GM18508 (cell line): ENCODE results near the gene PTCHD4.

ENCODE experiments used
- ATAC-seq: cut with Tn5 transposase; IDR thresholded peaks from one replicate; pipeline ENCODE4 v1.9.1; 2021; ENCODE audit warnings: moderate number of reproducible peaks; ENCODE audit not compliant: insufficient read depth, unreplicated experiment

The PTCHD4 gene

DNA sequence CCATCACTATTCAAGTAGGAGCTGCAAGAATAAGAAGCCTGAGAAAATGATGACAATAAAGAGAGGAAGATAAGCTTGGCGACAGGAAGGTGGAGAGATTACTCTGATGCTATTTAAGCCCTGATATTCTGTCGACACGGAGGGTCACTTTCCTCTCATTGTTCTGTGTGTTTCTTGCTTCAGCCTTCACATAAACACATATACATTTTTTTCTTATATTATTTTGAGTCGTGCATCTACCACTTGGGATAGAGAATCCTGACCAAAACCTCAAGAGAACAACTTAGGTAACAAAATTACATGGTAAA is 10.5 kb downstream of the PTCHD4 start:
- ATAC-seq: no peak

DNA sequence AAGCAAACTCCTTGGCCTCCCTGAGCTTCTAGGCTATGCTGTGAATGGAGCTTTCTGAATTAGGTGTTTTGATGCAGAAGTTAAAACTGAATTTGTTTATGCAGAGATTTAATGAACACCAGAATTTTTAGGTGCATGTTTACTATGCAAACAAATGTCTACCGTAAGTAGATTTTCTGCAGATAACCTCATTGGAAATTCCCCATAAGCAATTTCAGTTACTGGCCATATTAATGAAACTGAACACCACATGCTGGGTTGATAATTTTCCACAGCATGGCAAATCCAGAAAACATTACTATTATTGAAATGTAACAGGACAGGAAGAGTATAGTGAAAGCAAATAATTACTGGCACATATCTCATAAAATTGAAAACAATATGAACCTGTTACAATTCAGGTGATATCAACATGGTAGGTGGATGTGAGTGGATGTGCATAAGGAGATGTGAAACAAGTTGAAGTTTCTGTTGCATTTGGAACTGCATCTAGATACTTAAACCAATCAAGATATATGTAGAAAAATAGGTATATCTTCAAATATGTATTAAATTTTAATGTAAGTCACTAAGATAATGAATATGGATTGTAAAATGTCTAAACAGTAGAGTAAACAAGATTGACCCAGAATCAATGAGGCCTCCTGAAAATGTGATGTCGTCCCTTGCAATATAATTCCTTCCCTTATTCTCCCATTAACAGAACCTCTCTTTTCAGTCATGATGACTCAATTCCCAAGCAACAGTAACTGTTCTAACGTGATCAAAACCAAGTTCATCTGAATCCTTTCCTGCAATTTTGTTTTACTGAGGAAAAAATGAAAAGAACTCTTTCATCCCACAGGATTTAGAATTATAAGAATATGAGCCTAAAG is 11.0 kb downstream of the PTCHD4 start:
- no peak for ATAC-seq

GRCh38 chr6:48098923-48099322 is 12.1 kb downstream of the PTCHD4 start:
- ATAC-seq: no peak

GRCh38 chr6:48092550-48093217 is 18.3 kb downstream of the PTCHD4 start:
- no peak for ATAC-seq

- ATAC-seq: no peak
Observed at GRCh38 chr6:48090546-48090945, 20.5 kb downstream of the PTCHD4 start.

DNA sequence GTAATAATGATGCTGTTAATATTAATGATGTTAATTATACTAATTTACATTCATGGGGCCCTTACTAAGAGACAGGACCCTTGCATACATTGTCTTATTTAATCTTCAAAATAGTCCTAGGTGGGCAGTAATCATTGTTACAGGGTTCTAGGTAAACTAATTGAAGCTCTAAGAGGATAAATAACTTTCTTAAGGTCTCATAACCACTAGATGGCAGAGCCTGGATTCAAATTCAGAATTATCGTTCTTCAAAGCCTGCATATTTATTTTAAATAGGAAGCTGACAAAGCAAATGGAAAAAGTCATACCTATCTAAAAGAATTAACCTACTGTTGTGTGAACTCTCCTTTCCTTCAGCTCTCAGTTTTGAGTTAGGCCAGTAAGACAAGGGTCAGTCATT is 23.5 kb downstream of the PTCHD4 start:
- no peak for ATAC-seq

DNA sequence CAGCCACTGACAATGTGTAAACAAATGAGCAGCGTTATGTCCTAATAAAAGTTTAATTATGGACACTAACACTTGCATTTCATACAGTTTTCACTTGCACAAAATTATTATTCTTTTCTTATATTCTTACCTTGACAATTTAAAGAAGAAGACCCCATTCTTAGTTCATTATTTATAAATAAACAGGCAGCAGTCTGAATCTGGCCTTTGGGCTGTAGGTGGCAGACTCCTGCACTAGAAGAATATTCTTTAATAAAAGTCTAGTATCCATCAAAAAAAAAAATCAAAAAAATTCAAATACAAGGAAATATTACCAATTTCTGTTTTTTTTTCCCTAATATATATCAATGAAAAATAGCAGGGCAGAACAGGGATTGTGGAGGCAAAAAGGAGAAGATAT is 24.8 kb downstream of the PTCHD4 start:
- no peak for ATAC-seq

DNA sequence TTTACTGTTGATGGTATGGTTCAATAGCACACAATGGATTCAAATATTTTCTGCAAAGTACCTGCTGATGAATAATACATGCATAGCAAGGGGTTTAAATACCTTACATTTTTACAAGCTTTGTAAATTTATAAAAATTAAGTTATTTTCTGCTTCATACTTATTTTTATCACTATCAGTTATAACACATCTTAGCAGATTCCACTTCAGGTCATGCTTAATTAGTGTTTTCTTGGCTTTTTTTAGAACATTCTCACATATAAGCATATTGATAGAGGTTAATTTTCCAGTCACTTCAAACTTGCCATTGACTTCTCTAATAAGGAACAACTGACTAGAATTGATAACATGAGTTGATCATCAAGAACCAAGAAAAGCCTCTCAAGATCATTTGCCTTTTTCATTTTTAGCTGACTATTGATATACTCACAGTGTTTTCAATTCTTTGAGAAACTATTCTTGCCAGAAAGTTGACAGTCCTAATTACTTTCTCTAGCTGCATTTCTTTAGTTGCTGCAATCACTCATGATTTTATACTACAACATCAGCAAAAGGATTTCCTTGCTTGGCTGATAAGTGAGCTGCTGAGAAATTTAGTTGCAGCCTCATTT is 25.8 kb downstream of the PTCHD4 start:
- no peak for ATAC-seq

GRCh38 chr6:48084201-48084600 is 26.8 kb downstream of the PTCHD4 start:
- ATAC-seq: no peak

DNA sequence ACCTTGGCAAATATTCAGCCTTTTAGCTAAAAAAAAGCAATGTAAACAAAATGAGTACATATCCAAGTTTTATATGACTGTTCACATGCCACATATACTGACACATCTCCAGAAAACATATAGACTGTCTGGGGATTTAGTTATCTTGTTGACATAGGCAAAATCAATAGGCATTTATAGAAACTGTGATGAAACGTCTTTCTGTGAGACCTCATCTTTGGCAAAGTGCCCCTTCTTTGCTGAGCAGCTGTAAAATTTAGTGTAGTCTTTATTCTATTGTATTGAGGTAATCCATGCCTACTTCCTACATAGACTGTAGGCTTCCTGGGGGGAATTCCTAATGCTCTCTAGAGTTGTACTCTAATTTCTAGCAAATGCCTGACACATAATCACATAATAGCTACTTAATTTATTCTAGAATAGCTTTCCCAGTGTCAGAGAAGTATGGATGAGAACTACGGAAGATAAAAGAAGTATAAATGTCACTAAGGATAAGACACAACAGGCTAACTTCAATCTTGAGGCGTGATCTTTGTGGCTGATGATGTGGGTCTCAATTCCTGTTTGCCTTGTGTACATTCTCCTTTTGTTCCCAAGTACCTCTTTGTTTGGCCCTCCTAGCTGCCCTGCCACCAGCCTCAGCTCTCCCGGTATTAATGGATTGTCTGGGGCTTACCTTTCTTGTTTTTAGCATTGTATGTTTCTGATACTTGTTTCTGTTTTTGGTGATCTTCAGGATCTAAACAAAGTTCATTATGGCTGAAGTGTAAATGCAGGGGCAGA is 30.6 kb downstream of the PTCHD4 start:
- no peak for ATAC-seq

DNA sequence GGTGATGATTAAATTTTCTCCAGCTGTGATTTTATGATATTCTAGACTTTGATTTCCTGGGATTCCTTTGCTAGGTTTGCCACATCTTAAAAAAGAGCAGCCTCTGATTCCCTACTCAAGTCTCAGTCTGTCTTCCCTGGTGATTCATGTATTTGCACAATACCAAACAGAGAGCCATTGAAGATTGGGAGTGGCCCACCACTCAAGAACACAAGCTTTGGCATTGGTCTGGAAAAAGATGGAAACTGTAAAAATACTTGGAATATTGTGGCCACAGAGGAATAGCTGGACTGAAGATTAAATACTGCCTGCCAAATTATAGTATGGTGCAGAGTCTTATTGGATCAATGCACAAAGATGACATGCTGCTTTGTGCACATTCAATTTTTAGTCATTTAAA is 32.9 kb downstream of the PTCHD4 start:
- no peak for ATAC-seq

DNA sequence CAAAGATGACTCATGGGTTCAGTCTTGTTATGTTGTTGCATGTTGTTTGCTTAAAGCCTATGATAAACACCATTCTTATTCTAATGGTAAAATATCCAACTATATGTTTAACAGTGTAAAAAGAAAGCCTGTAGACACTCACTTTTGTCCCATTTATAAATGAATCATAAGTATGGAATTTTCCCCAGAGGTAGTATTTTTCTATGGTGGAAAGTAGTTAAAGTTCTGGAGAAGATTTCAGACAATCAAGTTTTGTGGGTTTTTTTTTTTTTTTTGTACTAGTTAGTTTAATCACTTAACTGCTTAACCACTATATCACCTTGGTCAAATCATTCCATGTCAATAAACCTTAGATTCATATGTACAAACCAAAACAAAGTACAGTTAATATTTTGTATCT is 35.8 kb downstream of the PTCHD4 start:
- ATAC-seq: no peak

DNA sequence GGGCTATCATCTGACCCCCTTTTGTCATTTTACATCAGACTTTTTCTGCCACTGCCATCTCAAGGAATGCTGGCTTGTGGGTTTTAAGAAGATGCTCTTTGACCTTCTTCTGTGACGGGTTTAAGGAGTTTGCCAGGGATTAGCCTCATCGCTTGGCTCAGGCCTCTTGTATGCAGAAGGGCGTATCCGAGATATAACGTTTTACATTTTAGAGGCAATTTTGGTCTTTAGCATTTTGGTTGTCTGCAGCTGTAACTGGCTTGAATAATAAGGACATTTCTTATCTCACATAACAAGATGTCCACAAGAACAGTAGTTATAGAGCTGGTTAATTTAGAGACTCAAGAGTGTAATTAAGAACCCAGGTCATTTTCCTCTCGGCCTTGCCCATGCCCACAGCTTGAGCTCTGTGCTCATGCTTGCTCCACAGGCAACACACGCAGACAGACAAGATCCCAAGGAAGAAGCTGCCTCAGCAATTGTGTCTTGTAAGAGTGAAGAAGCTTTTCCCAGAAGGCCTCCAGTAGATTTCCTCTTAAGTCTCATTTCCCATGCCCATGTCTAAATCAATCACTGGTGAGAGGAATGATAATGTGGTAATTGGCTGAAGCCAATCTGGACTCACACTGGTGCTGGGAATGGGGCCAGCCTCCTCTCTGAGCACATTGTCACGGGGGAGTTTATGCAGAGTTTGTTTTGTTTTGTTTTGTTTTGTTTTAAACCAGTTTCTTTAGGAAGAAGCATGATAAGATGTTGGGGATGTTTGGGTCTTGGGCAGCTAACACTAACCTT is 36.8 kb downstream of the PTCHD4 start:
- ATAC-seq: no peak

GRCh38 chr6:48071833-48072232 is 39.2 kb downstream of the PTCHD4 start:
- no peak for ATAC-seq

GRCh38 chr6:48069280-48069679 is 41.7 kb downstream of the PTCHD4 start:
- no peak for ATAC-seq

DNA sequence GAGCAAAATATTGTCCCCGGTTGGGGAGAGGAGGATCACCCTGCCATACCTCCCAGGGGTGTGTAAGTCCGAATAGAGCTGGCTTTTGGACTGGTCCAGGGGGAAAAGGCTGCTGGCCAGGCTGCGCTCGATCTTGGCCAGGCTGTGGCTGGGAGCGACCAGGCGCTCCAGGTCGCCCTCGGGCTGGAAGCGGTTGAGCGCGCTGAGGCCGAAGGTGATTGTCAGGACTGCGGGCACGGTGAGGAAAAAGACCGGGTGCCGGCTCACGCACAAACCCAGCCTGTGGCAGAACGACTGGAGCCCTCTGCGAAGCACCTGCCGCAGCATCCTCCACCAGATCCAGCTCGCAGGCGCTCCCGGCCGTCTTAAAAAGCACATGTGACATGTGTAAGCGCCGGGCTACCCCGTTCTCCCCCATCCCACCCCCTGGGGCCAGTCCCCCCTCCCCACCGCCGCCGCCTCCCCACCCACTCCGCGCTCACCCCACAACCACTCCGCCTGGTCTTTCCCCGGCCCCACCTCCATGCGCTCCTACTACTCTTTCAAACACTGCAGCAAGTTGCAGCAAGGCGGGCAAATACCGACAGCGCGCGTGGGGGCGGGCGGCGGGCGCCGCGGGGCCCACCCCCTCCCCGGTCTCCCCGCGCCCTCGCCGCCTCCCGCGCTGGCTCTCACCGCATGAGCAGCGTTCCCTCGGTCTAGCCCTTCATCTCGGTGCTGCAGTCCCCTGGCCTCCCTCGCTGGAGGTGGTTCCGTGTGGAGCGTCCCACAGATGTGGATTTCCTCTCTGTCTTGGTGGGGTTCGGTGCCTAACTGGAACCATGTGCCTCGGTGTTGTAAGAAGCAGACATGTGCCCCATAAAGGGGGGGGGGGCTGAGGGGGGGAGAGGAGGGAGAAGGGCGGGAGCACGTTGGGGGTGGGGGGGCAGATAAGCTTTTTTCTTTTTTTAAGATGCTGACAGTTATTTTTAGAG is 42.4 kb downstream of the PTCHD4 start:
- no peak for ATAC-seq

GRCh38 chr6:48067886-48068277 is 43.1 kb downstream of the PTCHD4 start:
- ATAC-seq: no peak

DNA sequence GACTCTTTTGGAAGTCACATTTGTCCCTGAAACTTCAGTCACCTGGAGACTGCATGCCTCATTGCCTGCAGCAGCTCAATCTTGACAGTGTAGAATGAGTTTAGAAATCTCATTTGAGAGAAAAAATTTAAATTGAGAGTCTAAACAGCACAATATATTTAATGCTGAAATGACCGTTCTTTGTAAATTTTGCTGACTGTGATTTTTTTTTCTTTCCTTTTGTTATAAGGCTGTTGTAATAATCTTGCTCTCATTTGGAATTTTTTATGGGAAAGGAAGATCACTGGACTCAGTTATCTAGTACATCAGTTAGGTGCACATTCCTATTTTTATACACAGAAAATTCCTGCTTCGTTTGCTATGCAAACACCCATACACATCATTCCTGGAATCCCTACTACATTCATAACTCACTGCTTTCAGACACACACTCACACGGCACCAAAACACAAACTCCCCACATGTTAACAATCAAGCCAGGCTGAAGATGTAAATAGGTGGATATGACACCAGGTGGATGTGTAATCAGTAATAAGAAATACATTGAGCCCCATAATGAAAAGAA is 43.8 kb downstream of the PTCHD4 start:
- ATAC-seq: no peak
